AG04450 (cell line): Measurements from ENCODE around the gene MOCS2. TPM values are rescaled to one million over a fixed set of nuclear protein-coding genes. Genes with fewer than 3 reads are reported as not detected.

ENCODE experiments used
- CTCF ChIA-PET: fragments of 300-600, 350-600 bp; formaldehyde crosslinking; extraction: SDS; loops from one replicate; lab custom pipeline; 2022; ENCODE audit warnings: antibody characterized with exemption, inconsistent platforms; lab: Charles Lee
- POLR2A ChIA-PET: fragments of 350-600 bp; formaldehyde crosslinking; extraction: SDS; loops from one replicate; lab custom pipeline; 2021; ENCODE audit warnings: antibody characterized with exemption, inconsistent platforms; lab: Yijun Ruan, JAX
- DNase-seq: peaks from one replicate; pipeline ENCODE4 v3.0.0-alpha.2; 2011; ENCODE audit warnings: low read depth, low spot score
- H3K27ac ChIP-seq: one replicate; pipeline ENCODE4 v1.5.1; 2012; ENCODE audit warnings: low read depth, low read length, control low read depth
- H3K27me3 ChIP-seq: one replicate; pipeline ENCODE4 v1.6.0; 2012; ENCODE audit warnings: low read length; ENCODE audit not compliant: control insufficient read depth, insufficient read depth
- H3K4me3 ChIP-seq: 2 replicates; pipeline ENCODE4 v1.5.1; 2011; ENCODE audit warnings: mild to moderate bottlenecking, low read depth, low read length, control low read depth
- H3K9me3 ChIP-seq: 2 replicates; pipeline ENCODE4 v1.5.1; 2012; ENCODE audit warnings: low read length; ENCODE audit not compliant: control insufficient read depth, insufficient read depth
- polyA plus RNA-seq: library from polyadenylated mRNA; depleted of rRNA; stranded (reverse); fragments of >200 nt; gene quantifications from 2 replicates; pipeline ENCODE4 v1.2.3, GENCODE V29; 2011; rRNA removed
- TF ChIP-seq, protein P1 (sequence below): IDR thresholded peaks from 2 replicates; pipeline ENCODE4 v1.5.1; 2011; ENCODE audit warnings: low read depth, low read length, control low read depth, inconsistent platforms

The MOCS2 gene
- polyA plus RNA-seq, 1 experiment: 79.6 TPM

DNA sequence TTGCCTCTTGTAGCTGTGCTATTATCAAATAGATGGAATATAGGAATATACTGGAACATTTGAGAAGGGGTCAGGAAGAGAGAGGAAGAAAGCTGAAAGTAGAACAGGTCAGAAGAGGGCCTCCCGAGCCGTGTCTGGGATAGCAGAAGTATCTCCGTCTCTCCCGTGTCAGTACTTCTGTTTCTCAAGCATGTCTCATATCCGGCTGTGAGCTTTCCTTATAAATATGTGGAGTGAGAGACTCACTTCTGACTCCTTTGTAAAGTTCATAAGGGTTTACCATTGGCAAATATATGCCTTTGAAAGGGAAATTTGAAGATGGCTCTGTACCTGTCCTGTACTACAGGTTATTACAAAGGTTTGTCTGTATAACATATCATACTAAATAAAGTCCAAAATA is 50.3 kb downstream of the MOCS2 start:
- CTCF ChIA-PET: no interaction called here
- DNase-seq: no peak
- Histone ChIP-seq H3K27ac (no peak overlapping the region), H3K4me3 (no peak overlapping the region), H3K27me3 (no peaks in the 10 kb centered on the region), H3K9me3 (no peaks in the 10 kb centered on the region)
- POLR2A ChIA-PET: no interaction called here
- TF ChIP-seq, protein P1, sequence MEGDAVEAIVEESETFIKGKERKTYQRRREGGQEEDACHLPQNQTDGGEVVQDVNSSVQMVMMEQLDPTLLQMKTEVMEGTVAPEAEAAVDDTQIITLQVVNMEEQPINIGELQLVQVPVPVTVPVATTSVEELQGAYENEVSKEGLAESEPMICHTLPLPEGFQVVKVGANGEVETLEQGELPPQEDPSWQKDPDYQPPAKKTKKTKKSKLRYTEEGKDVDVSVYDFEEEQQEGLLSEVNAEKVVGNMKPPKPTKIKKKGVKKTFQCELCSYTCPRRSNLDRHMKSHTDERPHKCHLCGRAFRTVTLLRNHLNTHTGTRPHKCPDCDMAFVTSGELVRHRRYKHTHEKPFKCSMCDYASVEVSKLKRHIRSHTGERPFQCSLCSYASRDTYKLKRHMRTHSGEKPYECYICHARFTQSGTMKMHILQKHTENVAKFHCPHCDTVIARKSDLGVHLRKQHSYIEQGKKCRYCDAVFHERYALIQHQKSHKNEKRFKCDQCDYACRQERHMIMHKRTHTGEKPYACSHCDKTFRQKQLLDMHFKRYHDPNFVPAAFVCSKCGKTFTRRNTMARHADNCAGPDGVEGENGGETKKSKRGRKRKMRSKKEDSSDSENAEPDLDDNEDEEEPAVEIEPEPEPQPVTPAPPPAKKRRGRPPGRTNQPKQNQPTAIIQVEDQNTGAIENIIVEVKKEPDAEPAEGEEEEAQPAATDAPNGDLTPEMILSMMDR: no peak

DNA sequence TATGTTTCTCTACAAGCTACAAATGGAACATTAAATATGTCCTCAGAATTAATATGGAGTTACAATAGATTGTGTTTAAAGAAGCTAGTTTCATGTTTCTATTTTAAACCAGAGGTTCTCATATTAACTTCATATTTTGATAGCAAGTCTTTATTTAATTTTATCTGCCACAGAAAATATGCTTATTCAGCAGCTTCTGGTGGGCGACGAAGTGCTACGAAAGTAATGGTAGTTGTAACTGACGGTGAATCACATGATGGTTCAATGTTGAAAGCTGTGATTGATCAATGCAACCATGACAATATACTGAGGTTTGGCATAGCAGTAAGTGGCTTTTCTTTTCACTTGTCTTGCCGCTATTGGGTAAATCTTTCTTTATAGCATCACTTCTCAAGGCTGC is 54.2 kb downstream of the MOCS2 start:
- Histone ChIP-seq H3K9me3 (no peaks in the 10 kb centered on the region), H3K27ac (no peak overlapping the region), H3K4me3 (no peak overlapping the region), H3K27me3 (no peaks in the 10 kb centered on the region)
- ChIA-PET POLR2A (no interaction called here), CTCF (interaction anchor here (2.1 to 3.3 kb wide), 3 partner anchors 16 to 107 kb away, joined by 8 to 20 read pairs (median 12); no protein-coding TSS in a partner anchor)
- no peak for DNase-seq
- TF ChIP-seq, protein P1: no peak

DNA sequence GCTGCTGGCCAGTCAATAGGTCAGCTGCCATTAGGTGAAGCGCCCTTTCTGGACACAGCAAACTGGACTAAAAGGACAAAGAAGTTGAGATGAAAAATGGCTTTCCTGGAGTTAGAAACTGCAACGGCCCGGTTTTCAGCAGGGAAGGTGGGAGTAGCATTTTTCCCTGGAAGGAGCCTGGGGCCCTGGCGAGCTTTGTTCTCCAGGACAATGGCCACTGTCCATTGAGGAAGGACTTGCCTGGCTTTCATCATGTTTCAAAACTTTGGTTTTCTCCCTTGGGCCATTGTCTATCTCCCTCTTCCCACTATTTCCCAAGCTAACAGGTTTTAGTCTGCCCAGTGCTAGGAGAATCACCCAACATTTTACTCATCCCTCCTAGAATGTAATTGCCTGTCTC is 56.2 kb downstream of the MOCS2 start:
- ChIA-PET POLR2A (no interaction called here), CTCF (no interaction called here)
- Histone ChIP-seq H3K27me3 (no peaks in the 10 kb centered on the region), H3K27ac (no peak overlapping the region), H3K4me3 (no peak overlapping the region), H3K9me3 (no peaks in the 10 kb centered on the region)
- no peak for DNase-seq
- TF ChIP-seq, protein P1: no peak

DNA sequence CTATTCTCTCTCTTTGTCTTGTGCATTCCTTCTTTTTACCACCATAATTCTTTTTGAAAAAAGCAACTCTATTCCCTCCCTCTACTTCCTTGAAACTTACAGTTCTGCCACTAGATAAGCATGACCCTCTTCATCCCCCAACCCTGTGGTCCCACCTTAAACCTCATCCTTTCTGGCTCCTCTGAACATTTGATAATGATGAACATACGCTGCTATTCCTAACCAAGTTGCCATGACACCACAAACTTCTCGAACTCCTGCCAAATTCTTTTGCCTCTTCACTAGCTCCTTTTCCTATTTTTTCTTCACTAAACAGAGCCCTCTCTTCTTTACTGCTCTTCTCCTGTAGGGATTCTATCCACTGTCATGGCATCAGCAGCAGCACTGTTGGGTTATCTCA is 57.1 kb downstream of the MOCS2 start:
- DNase-seq: no peak
- H3K4me3 ChIP-seq: no peak overlapping the region
- TF ChIP-seq, protein P1: no peak
- ChIA-PET POLR2A (no interaction called here), CTCF (no interaction called here)
- no peak overlapping the region for H3K27ac ChIP-seq
- no peaks in the 10 kb centered on the region for H3K9me3 ChIP-seq
- no peaks in the 10 kb centered on the region for H3K27me3 ChIP-seq

DNA sequence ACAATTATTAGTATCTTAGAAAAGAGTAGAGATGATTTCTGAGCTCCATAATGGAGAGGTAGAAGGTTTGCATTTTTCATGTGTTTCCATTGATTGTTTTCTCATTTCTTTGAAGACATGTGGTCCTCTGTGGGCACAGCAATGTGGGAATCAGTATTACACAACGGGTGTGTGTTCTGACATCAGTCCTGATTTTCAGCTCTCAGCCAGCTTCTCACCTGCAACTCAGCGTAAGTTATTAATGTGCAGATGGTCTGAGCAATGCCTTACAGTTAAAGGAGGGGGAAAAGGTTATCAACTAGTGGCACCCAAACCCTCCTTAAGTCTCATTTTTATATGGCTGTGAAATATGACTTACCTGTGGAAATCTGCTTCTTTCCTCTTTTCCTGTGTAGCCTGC is 61.3 kb downstream of the MOCS2 start:
- H3K27ac ChIP-seq: no peak overlapping the region
- ChIA-PET POLR2A (no interaction called here), CTCF (no interaction called here)

More for the DNA sequence above, 61.3 kb downstream of the MOCS2 start:
- TF ChIP-seq, protein P1: no peak
- DNase-seq: no peak
- H3K27me3 ChIP-seq: no peaks in the 10 kb centered on the region
- H3K9me3 ChIP-seq: no peaks in the 10 kb centered on the region
- H3K4me3 ChIP-seq: no peak overlapping the region

Other genes with a start within 250 kb of the MOCS2 start
- gene ITGA2, start 120.4 kb downstream of the MOCS2 start, polyA plus RNA-seq: 58.2 and 71.9 TPM in 2 replicates